ENCODE data around the gene PDIA5. TPM values are rescaled to one million over a fixed set of nuclear protein-coding genes. Genes with fewer than 3 reads are reported as not detected.

The PDIA5 gene
- total RNA-seq, 1 experiment from 2014 or later, result 28.6 TPM

- BruUV-seq (replicated peaks), result no TSS peak
- Histone ChIP-seq H3K9me3 (ENCODE audit: low read depth, low read length, poor library complexity, severe bottlenecking) (no peaks in the 10 kb centered on the region), H3K36me3 (ENCODE audit: insufficient read depth, low read length, poor library complexity, severe bottlenecking) (no peaks in the 10 kb centered on the region), H3K4me3 (ENCODE audit: low read depth, low read length, poor library complexity, severe bottlenecking) (no peak overlapping the region), H3K4me1 (ENCODE audit: insufficient read depth, low read length, poor library complexity, severe bottlenecking) (peaks cover 31% of the 10 kb centered on the region), H3K27me3 (replicated peaks; ENCODE audit: insufficient read depth, low read depth, low read length, poor library complexity) (no peaks in the 10 kb centered on the region), H3K27ac (ENCODE audit: low read depth, low read length, poor library complexity, severe bottlenecking) (peak overlapping the region; percentile 37)
- ChIA-PET POLR2A (ENCODE audit: low non-redundant PET) (no interaction called here), CTCF (no interaction called here)
- no peak for DNase-seq (ENCODE audit: low spot score)
- TF ChIP-seq EZH2 (IDR thresholded peaks at IDR 0.05; ENCODE audit: borderline replicate concordance, low read depth, low read length, poor library complexity, severe bottlenecking) (no peak), CTCF (conservative IDR thresholded peaks at IDR 0.05; ENCODE audit: low read depth, low read length) (no peak)
- intact Hi-C loops (cut with micrococcal nuclease; ENCODE audit: unreplicated experiment), result no loop called here
Measured at GRCh38 chr3:123085293-123085931, 18.6 kb downstream of the PDIA5 start.

- Histone ChIP-seq H3K4me3 (ENCODE audit: low read depth, low read length, poor library complexity, severe bottlenecking) (no peak overlapping the region), H3K27ac (ENCODE audit: low read depth, low read length, poor library complexity, severe bottlenecking) (peak overlapping the region; percentile 37), H3K9me3 (ENCODE audit: low read depth, low read length, poor library complexity, severe bottlenecking) (no peaks in the 10 kb centered on the region), H3K4me1 (ENCODE audit: insufficient read depth, low read length, poor library complexity, severe bottlenecking) (peaks cover 31% of the 10 kb centered on the region), H3K36me3 (ENCODE audit: insufficient read depth, low read length, poor library complexity, severe bottlenecking) (no peaks in the 10 kb centered on the region), H3K27me3 (replicated peaks; ENCODE audit: insufficient read depth, low read depth, low read length, poor library complexity) (no peaks in the 10 kb centered on the region)
- ChIA-PET CTCF (interaction anchor here (0.6 kb wide), 1 partner anchor 546 kb away, joined by 3 read pairs; no protein-coding TSS in a partner anchor), POLR2A (ENCODE audit: low non-redundant PET) (no interaction called here)
- intact Hi-C loops (cut with micrococcal nuclease; ENCODE audit: unreplicated experiment), result no loop called here
- BruUV-seq (replicated peaks), result no TSS peak
- no peak for DNase-seq (ENCODE audit: low spot score)
- TF ChIP-seq CTCF (conservative IDR thresholded peaks at IDR 0.05; ENCODE audit: low read depth, low read length) (no peak), EZH2 (IDR thresholded peaks at IDR 0.05; ENCODE audit: borderline replicate concordance, low read depth, low read length, poor library complexity, severe bottlenecking) (no peak)
Measured at GRCh38 chr3:123085932-123086627, 19.3 kb downstream of the PDIA5 start.

- intact Hi-C loops (cut with micrococcal nuclease; ENCODE audit: unreplicated experiment), result no loop called here
- Histone ChIP-seq H3K36me3 (ENCODE audit: insufficient read depth, low read length, poor library complexity, severe bottlenecking) (peaks cover 11% of the 10 kb centered on the region), H3K4me1 (ENCODE audit: insufficient read depth, low read length, poor library complexity, severe bottlenecking) (peaks cover 14% of the 10 kb centered on the region), H3K9me3 (ENCODE audit: low read depth, low read length, poor library complexity, severe bottlenecking) (no peaks in the 10 kb centered on the region), H3K27ac (ENCODE audit: low read depth, low read length, poor library complexity, severe bottlenecking) (no peak overlapping the region), H3K27me3 (replicated peaks; ENCODE audit: insufficient read depth, low read depth, low read length, poor library complexity) (no peaks in the 10 kb centered on the region), H3K4me3 (ENCODE audit: low read depth, low read length, poor library complexity, severe bottlenecking) (no peak overlapping the region)
- CTCF ChIA-PET, result no interaction called here
- no peak for DNase-seq (ENCODE audit: low spot score)
- no TSS peak for BruUV-seq (replicated peaks)
- POLR2A ChIA-PET (ENCODE audit: low non-redundant PET), result no interaction called here
- TF ChIP-seq EZH2 (IDR thresholded peaks at IDR 0.05; ENCODE audit: borderline replicate concordance, low read depth, low read length, poor library complexity, severe bottlenecking) (no peak), CTCF (conservative IDR thresholded peaks at IDR 0.05; ENCODE audit: low read depth, low read length) (no peak)
Measured at GRCh38 chr3:123088387-123088786, 21.6 kb downstream of the PDIA5 start.

Measured in A673 (cell line).